Measurements from ENCODE around the gene NDUFS8. TPM values are rescaled to one million over a fixed set of nuclear protein-coding genes. Genes with fewer than 3 reads are reported as not detected.
"Not testable (repeated sequence)": the region's sequence is repeated elsewhere in the genome, so short reads cannot be mapped to it uniquely, and the experiment has no call there.

The NDUFS8 gene
- total RNA-seq: 84.0 and 127 TPM in 2 replicates

GRCh38 chr11:68030318-68031143 lies at the start of gene NDUFS8:
Gene NDUFS8, plus strand, starts transcription at chr11:68030681. Its CDS starts 1,471 bp downstream, at chr11:68032152.
- DNase-seq (ENCODE audit: low read depth) (peak; percentile 98), FAIRE-seq (no peak)
- Histone ChIP-seq H3K36me3 (ENCODE audit: control insufficient read depth, insufficient read depth, low read length) (peaks cover 12% of the 10 kb centered on the region), H3K27me3 (ENCODE audit: control insufficient read depth, insufficient read depth, low read length) (no peaks in the 10 kb centered on the region), H3K4me3 (ENCODE audit: low read depth, low read length) (peak within 1 kb of the TSS; percentile 94)
- no peak for TF ChIP-seq CTCF (IDR thresholded peaks at IDR 0.05; ENCODE audit: insufficient read depth, low read length, severe bottlenecking)

- not testable (repeated sequence) for FAIRE-seq
Measured at GRCh38 chr11:67981226-67981625, 49.3 kb upstream of the NDUFS8 start.

GRCh38 chr11:67982255-67982857 lies 48.1 kb upstream of the NDUFS8 start:
- not testable (repeated sequence) for FAIRE-seq; H3K4me3 ChIP-seq (ENCODE audit: low read depth, low read length); H3K27me3 ChIP-seq (ENCODE audit: control insufficient read depth, insufficient read depth, low read length); H3K36me3 ChIP-seq (ENCODE audit: control insufficient read depth, insufficient read depth, low read length); DNase-seq (ENCODE audit: low read depth)

More at GRCh38 chr11:67981226-67981625, 49.3 kb upstream of the NDUFS8 start:
- not testable (repeated sequence) for DNase-seq (ENCODE audit: low read depth); H3K4me3 ChIP-seq (ENCODE audit: low read depth, low read length); H3K27me3 ChIP-seq (ENCODE audit: control insufficient read depth, insufficient read depth, low read length); H3K36me3 ChIP-seq (ENCODE audit: control insufficient read depth, insufficient read depth, low read length)

- H3K27me3 ChIP-seq (ENCODE audit: control insufficient read depth, insufficient read depth, low read length): no peaks in the 10 kb centered on the region
- FAIRE-seq (no peak), DNase-seq (ENCODE audit: low read depth) (no peak)
- H3K4me3 ChIP-seq (ENCODE audit: low read depth, low read length): no peak overlapping the region
- no peaks in the 10 kb centered on the region for H3K36me3 ChIP-seq (ENCODE audit: control insufficient read depth, insufficient read depth, low read length)
- TF ChIP-seq CTCF (IDR thresholded peaks at IDR 0.05; ENCODE audit: insufficient read depth, low read length, severe bottlenecking): no peak
Measured at GRCh38 chr11:67983951-67984350, 46.5 kb upstream of the NDUFS8 start.

GRCh38 chr11:67985302-67985701 lies 45.2 kb upstream of the NDUFS8 start:
- H3K36me3 ChIP-seq (ENCODE audit: control insufficient read depth, insufficient read depth, low read length); H3K27me3 ChIP-seq (ENCODE audit: control insufficient read depth, insufficient read depth, low read length); DNase-seq (ENCODE audit: low read depth); H3K4me3 ChIP-seq (ENCODE audit: low read depth, low read length); FAIRE-seq: not testable (repeated sequence)

- not testable (repeated sequence) for H3K4me3 ChIP-seq (ENCODE audit: low read depth, low read length); FAIRE-seq
Measured at GRCh38 chr11:67990546-67991346, 39.7 kb upstream of the NDUFS8 start.

GRCh38 chr11:67991347-67992121 lies 38.9 kb upstream of the NDUFS8 start:
- DNase-seq (ENCODE audit: low read depth); FAIRE-seq; H3K36me3 ChIP-seq (ENCODE audit: control insufficient read depth, insufficient read depth, low read length); H3K27me3 ChIP-seq (ENCODE audit: control insufficient read depth, insufficient read depth, low read length); H3K4me3 ChIP-seq (ENCODE audit: low read depth, low read length): not testable (repeated sequence)

More at GRCh38 chr11:67990546-67991346, 39.7 kb upstream of the NDUFS8 start:
- H3K36me3 ChIP-seq (ENCODE audit: control insufficient read depth, insufficient read depth, low read length); H3K27me3 ChIP-seq (ENCODE audit: control insufficient read depth, insufficient read depth, low read length); DNase-seq (ENCODE audit: low read depth): not testable (repeated sequence)
